Ishikawa (cell line): ENCODE measurements around the gene RAD51B.
A peak's percentile ranks its signal among the peaks of the same experiment; 100 is the strongest.

Experiments
- CEBPB ChIP-seq: IDR thresholded peaks from 2 replicates; pipeline ENCODE4 v1.6.1; 2012
- CREB1 ChIP-seq: IDR thresholded peaks from 2 replicates; pipeline ENCODE4 v1.6.1; 2012; ENCODE audit warnings: low read depth
- EGR1 ChIP-seq: IDR thresholded peaks from 2 replicates; pipeline ENCODE4 v1.6.1; 2012
- EP300 ChIP-seq: IDR thresholded peaks from 2 replicates; pipeline ENCODE4 v1.6.1; 2012; ENCODE audit warnings: borderline replicate concordance
- FOXM1 ChIP-seq: IDR thresholded peaks from 2 replicates; pipeline ENCODE4 v1.6.1; 2012; ENCODE audit warnings: low read depth, borderline replicate concordance
- MAX ChIP-seq: IDR thresholded peaks from 2 replicates; pipeline ENCODE4 v1.6.1; 2012
- NFIC ChIP-seq: IDR thresholded peaks from 2 replicates; pipeline ENCODE4 v1.6.1; 2012
- RAD21 ChIP-seq: IDR thresholded peaks from 2 replicates; pipeline ENCODE4 v1.6.1; 2012; ENCODE audit warnings: low read depth
- REST ChIP-seq: IDR thresholded peaks from 2 replicates; pipeline ENCODE4 v1.6.1; 2012; ENCODE audit warnings: low read depth, mild to moderate bottlenecking
- TAF1 ChIP-seq: IDR thresholded peaks from 2 replicates; pipeline ENCODE4 v1.6.1; 2012; ENCODE audit warnings: low read depth, mild to moderate bottlenecking
- TCF12 ChIP-seq: IDR thresholded peaks from 2 replicates; pipeline ENCODE4 v1.6.1; 2012; ENCODE audit warnings: low read depth
- TEAD4 ChIP-seq: IDR thresholded peaks from 2 replicates; pipeline ENCODE4 v1.6.1; 2012
- USF1 ChIP-seq: IDR thresholded peaks from 2 replicates; pipeline ENCODE4 v1.6.1; 2012
- YY1 ChIP-seq: IDR thresholded peaks from 2 replicates; pipeline ENCODE4 v1.6.1; 2012; ENCODE audit warnings: low read depth
- ZBTB7A ChIP-seq: IDR thresholded peaks from 2 replicates; pipeline ENCODE4 v1.6.1; 2012; ENCODE audit warnings: low read depth

The RAD51B gene

GRCh38 chr14:68231898-68232297, 412.3 kb downstream of the RAD51B start:
- TF ChIP-seq CREB1: no peak
- no peak for TF ChIP-seq TCF12
- TF ChIP-seq RAD21: no peak
- no peak for TF ChIP-seq USF1
- no peak for TF ChIP-seq CEBPB

GRCh38 chr14:68232300-68233055, 412.9 kb downstream of the RAD51B start:
- TF ChIP-seq ZBTB7A (no peak), TAF1 (no peak), USF1 (no peak), NFIC (peak; percentile 80), RAD21 (peak; percentile 16; the same call in 1 of the 2 replicates), EP300 (peak; percentile 71; the same call in 1 of the 2 replicates), TCF12 (0 out of 2 replicates have a peak, but pooled peaks have one; percentile 30)

GRCh38 chr14:68233101-68233784, 413.7 kb downstream of the RAD51B start:
- no peak for TF ChIP-seq TEAD4
- TF ChIP-seq RAD21: no peak
- TF ChIP-seq CREB1: no peak
- TF ChIP-seq NFIC: no peak
- TF ChIP-seq TCF12: no peak
- no peak for TF ChIP-seq MAX
- no peak for TF ChIP-seq FOXM1
- TF ChIP-seq ZBTB7A: no peak
- TF ChIP-seq YY1: no peak
- no peak for TF ChIP-seq TAF1
- no peak for TF ChIP-seq EP300
- no peak for TF ChIP-seq USF1
- TF ChIP-seq REST: no peak

GRCh38 chr14:68234101-68234905, 414.7 kb downstream of the RAD51B start:
- TF ChIP-seq FOXM1 (no peak), CEBPB (no peak), NFIC (no peak), CREB1 (no peak), REST (no peak), TAF1 (no peak), EP300 (no peak), ZBTB7A (no peak), RAD21 (no peak), MAX (no peak)

- TF ChIP-seq USF1: no peak
- no peak for TF ChIP-seq RAD21
- TF ChIP-seq TCF12: no peak
- no peak for TF ChIP-seq MAX
- TF ChIP-seq ZBTB7A: no peak
- no peak for TF ChIP-seq YY1
- no peak for TF ChIP-seq REST
- no peak for TF ChIP-seq CEBPB
- no peak for TF ChIP-seq TEAD4
- TF ChIP-seq NFIC: no peak
- TF ChIP-seq FOXM1: no peak
- TF ChIP-seq EP300: no peak
- TF ChIP-seq CREB1: no peak
- TF ChIP-seq TAF1: no peak
- TF ChIP-seq EGR1: no peak
Observed at GRCh38 chr14:68235011-68235410, 415.4 kb downstream of the RAD51B start.
